HG02623 (cell line): ENCODE measurements around the gene SLC39A2.
"Not testable (repeated sequence)": the region's sequence is repeated elsewhere in the genome, so short reads cannot be mapped to it uniquely, and the experiment has no call there.

Source experiments
- ATAC-seq: cut with Tn5 transposase; IDR thresholded peaks from one replicate; pipeline ENCODE4 v1.9.1; 2021; ENCODE audit warnings: moderate library complexity; ENCODE audit not compliant: unreplicated experiment

The SLC39A2 gene

DNA sequence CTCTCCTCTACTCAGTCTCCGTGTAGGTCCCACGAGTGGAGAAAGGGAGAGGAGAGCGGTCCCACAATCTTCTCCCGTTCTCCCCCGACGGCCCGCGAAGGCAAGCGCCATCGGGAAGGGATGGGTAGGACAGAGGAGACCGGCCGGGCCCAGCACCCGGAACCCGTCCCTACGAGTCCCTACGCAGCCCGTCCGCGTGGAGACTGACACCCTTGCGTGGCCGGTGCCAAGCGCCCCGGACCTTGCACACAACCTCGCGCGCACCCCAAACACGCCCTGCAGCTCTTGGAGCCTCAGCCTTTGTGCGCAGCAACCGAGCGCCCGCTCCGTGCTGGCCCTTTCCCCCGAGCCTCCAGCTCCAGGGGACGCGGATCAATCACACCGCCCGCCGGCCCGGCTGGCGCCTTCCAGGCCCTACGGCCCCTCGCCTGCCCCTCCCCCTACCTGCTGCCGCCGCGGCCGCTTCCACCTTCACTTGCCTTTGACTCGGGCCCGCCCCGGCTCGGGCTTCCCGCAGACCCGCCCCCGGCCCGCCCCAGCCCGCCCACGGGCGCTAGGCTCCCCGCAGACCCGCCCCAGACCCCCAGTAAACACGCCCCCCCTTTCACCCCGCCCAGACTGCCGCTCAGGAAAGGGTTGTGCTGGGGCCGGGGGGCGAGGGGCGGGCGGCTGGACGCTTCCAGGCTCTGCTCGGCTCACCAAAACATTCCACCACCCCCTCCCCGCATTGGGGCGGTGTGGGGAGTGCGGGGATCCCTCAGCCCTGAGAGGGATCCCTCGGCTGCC, 25.7 kb downstream of the SLC39A2 start, which contains the start of gene NDRG2:
NDRG2 (minus strand) TSS at position 477 of the 786 bp plus-strand sequence. CDS start 1,746 bp downstream, outside the sequence.
- no peak for ATAC-seq

DNA sequence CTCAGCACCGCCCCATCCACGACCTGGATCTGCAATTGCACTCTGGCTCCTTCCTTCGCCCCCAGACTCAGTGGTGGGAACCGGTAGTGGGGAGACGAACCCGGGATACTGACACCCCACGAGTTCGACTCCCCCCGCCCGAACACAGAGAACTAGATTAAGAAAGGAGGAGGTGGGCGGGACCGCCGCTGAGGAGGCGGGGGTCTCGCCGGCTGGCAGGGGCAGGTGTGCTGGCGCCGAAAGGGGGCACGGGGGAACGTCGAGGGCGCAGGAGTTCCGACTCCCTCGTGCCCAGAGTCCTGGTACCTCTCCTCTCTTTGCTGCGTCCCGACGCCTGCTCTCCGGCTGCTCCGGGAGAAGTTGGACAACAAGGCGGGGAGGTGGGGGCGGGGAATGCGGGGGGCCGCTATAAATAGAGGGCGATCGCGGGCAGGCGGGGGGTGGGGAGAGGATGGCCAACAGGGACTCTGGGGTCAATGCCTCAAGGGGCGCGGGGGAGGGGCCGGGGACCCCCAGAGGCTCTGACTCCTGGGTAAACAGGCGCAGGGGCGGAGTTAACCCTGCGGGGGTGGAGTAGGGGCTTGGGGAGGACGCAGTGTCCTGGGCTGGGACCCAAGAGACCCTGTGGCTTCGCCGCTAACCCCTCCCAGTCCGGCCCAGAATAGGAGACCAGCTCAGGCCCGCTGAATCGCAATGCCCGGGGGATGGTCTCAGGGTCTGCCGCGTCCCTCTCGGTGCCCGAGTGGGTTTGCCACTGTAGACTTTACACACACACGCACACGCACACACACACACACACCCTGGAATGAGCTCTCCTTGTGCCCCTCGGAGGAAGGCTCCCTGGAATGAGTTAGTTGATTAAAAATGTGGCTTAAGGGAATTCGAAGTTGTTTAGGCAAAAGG, 26.5 kb downstream of the SLC39A2 start:
- ATAC-seq = no peak

DNA sequence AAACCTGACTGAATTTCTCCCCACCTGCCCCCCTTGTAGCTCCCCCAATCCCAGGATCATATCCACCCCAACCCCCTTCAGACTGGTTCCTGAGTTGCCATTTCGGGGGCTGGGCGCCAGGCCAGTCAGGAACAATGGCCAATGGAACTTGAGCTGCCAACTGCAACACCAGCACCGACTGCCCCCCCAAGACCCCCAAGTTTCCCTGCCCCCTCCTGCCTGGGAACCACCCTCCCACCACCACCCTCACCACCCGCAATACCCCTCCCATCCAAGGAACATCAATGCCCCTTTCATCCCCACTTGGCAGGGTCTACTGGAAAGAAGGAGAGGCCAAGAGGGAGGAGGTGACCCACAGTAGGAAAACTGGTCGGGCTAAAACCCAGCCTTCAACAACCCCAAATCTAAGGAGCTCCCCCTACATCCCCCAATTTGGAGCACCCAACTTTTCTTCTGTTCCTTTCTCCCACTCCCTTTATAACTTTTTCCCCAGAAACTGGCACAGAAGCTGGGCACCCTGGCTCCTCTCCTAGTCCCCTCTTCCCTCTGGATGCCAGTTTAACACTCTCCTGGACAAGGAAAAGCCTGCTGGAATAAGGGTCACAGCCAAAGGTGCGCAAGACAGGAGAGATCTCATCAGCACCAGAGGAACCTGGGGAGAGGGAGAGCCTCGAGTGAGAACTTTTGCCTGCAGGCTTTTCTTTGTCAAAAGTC, 27.3 kb downstream of the SLC39A2 start:
- ATAC-seq = no peak

DNA sequence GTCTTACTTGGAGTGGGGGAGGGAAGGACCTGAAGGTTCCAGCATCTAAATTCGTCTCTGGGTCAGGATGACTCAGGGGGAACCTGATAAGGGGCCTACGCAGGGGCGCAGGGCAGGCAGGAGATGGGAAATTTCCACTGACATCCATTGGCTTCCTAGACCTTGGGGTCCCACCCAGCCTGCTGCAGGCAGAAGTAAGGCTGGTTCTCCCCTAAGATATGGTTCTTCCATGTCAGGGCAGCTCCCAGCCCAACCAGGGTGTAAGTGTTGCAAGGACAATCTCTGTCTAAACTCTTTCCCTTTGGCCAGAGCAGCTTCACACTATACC, 27.9 kb downstream of the SLC39A2 start:
- ATAC-seq = no peak

DNA sequence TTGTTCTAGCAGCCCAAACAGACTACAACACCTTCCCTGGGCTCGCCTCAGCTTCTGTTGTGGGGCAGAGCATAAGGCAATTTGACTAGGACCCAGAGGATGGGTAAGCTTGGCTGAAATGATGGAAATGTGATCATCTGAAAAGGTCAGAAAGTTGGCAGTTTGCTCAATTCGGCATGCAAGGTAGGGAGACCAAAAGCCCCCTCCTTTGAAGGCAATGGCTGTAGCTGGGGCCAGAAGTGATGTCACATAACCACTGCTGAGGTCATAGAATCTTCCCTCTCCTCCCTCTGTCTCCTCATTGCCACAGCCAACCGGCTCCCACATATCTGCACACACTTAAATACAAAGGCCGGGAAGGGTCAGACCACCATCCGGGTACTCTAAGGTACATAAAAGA, 30.8 kb downstream of the SLC39A2 start, which contains the start of gene TPPP2:
TPPP2 (plus strand) TSS at position 301 of the 400 bp plus-strand sequence. CDS start 365 bp downstream, outside the sequence.
- ATAC-seq = no peak

DNA sequence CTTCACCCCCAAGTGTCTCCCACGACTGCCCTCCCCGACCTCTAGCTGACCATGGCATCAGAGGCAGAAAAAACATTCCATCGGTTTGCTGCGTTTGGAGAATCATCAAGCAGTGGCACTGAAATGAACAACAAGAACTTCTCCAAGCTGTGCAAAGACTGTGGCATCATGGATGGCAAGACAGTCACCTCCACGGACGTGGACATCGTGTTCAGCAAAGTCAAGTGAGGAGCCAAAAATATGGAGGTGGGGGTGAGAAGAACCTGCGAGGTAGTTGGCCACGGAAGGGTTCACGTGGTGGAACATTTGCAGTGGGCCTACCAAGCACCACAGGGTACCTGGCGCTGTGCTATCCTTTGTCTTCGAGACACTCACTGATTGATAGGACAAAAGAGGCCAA, 31.4 kb downstream of the SLC39A2 start:
- ATAC-seq = no peak

DNA sequence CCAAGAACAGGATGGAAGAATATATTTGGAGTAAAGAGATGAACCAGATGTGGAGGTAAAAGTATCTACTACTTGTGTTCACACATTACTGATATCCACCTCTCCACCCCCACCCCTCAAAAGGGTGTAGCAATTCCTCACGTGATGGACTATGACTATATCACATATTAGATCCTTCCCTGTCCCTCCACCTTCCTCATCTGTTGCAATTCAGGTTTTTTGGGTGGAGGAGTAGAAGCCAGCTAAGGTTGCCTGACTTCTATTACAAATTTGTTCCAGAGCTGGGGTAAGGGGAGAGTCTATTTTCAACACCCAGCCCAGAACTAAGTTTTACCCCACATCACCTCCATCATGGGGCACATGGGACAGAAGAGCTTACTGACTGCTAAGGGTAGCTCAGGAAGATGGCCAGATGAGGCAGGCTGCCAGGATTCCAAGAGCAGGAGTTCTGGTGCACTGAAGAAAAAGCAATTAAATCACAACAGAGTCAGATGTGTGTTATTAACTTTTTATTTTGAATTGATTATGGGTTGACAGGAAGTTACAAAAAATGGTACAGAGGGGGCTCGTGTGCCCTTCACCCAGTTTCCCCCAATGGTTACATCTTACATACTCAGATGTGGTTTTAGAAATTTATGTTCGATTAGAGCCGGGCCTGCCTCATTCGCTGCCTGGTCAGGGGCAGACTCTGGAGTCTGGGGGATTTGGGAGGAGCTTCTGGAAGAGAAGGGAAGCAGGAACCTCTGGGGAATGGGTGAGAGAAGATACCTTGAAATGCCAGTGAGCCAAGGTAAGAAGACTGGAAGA, 33.4 kb downstream of the SLC39A2 start:
- ATAC-seq = no peak

DNA sequence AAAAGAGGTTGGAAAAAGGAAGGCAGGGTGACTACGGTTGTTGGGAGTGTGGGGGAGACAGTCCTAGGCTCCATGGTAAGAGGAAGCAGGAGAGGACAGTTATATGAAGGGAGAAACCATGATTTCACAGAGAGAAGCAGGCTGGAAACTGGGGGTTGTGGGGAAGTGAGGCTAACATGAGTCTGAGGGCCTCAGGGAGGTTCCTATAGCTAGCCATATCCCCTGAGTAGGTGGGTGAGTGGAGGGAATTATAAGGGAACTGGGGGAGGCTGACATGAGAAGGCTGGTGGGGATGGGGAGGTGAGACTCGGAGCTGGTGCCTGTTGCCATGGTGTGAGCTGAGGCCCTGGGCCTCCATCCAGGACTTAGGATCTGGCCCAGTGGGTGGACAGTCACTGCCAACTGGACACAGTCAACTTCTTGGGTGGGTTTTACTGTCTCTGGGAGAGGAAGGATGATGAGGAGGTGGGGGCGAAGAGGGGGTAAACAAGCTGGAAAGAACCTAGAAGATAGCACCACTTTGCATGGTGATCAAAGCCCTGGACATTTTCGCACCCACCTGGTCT, 34.1 kb downstream of the SLC39A2 start:
- no peak for ATAC-seq

DNA sequence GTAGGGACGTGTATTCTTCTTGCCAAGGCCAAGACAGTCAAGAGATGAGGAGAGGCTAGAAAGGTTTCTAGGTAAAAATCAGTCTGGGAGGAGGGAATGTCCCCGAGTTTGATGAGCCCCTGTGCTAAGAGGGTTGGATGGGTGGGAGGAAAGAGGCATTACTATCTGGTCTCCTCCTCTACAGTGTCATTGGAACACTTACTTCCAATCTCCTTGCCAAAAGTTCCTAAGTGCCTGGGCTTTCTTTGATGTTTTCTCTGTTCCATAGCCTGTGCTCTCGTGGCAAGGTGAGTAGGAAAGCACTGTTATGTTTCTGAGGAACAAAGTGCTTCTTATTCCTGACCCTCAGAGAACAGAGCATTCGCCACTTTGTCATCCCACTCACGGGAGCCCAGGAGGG, 35.6 kb downstream of the SLC39A2 start, which contains the start of gene RNASE13:
RNASE13 (minus strand) TSS at position 101 of the 400 bp plus-strand sequence. CDS start 519 bp downstream, outside the sequence.
- no peak for ATAC-seq

DNA sequence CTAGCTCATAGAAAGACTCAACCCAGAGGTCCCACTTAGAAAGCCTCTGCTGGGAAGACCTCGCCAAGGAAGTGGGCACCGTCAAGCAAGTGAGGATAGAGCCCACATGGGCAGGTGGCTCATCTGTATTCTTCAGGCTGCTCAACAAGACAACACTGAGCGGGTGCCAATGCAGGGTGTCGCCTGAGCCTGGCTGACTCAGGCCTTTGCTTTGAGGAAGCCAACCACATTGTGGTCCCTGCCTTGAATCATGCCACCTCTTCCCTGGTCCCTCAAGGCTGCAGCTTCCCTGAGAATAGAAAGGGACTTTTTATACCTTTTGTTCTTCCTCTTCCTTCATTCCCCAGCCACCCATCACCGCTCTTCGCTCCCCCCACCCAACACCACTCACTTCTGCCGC, 37.7 kb downstream of the SLC39A2 start:
- ATAC-seq = no peak

DNA sequence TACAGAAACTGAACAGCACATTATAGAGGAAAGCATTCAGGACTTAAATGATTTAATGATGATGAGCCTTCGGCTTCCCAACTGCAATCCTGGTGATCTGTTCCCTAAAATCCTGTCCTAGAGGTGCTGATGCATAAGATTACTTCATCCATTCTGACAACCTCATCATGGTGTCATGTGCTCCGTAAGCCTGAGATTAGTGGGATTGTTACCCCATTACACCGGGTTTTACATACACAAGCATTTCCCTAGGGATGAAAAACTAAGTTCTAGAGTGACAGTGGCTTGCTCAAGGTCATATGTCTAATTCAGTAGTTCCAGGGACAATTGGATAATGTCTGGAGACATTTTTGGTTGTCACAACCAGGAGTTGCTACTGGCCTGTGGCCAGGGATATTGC, 38.1 kb downstream of the SLC39A2 start:
- no peak for ATAC-seq

DNA sequence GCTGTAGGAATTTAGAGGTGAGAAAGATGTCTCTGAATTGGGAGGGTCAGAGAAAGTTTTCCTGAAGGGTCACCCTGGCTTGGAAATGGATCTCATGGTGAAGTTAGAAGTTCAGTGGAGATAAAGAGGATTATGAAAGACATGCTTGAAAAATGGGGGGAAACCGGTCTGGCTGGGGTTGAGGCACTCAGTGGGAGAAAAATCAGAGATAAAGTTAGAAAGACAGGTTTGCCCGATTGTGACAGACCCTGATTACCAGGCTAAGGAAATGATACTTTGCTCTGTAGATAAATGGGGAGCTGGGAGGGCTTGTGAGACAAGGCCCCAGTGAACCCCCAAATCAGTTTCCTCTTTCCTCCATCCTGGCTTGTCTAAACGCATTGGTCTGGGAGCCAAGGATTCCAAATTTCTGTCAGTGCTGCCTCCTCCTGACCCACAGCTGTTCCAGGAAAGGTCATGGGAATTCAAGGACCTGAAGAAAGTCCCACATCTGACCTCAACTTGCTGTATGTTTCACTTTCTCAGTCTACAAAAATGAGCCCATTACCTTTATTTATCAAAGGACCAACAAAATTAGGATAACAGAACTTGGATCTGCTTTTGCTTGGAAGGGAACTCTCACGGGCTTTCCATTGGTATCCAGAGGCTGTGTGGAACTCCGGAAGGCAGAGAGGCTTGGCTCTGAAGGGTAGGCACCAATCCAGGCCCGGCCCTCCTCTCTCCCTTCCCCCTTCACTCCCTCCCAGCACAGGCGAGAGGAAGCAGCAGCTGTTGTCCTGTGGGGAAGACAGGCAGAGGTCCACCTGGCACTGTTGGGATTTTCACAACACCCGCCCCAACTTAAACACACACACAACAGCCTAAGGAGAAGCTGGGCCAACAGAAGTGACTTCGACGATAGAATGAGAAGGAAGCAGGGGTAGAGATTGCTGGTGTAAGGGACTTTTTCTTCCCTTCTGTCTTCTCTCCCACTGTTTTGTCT, 39.6 kb downstream of the SLC39A2 start:
- no peak for ATAC-seq

DNA sequence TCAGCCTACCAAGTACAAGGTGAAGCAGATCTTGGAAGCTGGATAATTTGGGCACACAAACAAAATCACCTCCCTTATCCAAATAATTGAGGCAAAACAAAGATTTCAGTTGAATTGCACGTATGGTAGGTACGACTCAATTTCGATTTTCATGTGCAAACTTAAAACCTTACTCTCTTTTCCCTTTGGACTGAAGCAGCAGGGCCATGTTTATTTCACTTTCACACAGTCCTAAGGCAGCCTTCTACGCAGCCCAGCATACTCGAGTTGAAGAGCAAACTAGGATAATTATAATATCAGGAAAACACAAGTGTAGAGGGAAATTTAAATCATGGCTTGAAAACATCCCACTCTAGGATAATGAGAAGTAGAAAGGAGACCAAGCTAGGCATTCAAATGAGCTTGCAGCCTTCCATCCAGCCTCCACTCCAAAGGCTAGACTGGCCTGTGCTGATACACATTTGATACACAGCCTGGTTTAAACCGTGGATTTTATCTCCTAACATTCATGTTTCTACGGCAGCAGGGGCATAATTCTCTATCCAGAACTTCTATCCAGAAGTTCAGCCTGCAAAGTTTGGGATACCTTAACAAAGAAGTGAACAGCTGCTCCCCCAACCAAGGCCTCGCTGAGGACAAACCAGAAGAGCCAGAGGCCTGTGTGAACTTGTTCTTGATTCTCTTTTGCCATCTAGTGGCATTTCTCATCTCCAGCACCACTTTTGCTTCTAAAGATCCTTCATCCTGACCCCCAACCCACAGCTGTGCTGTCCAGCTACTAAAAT, 40.7 kb downstream of the SLC39A2 start:
- ATAC-seq = no peak

DNA sequence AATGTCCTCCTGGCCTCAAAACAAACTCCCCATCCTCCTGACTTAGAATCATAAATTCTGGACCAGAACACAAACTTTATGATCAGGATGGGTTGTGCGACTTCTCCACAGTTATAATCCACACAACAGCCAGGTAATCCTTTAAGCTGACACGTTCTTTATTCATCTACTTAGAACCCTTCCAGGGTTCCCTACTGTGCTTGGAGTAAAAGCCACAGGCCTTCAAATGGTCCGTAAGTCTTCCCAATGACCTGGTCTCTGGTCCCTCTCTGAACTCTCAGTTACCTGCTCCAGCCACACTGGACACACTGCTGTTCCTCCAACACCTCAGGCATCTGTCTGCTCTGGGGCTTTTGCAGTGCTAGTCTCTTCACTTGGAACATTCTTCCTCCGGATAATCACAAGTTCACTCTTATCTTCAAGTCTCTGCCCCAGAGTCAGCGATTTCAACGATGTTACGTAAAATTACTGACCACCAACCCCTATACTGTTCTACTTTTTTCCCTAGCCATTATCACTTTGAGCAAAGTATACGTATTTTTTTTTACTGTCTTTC, 41.4 kb downstream of the SLC39A2 start:
- no peak for ATAC-seq

DNA sequence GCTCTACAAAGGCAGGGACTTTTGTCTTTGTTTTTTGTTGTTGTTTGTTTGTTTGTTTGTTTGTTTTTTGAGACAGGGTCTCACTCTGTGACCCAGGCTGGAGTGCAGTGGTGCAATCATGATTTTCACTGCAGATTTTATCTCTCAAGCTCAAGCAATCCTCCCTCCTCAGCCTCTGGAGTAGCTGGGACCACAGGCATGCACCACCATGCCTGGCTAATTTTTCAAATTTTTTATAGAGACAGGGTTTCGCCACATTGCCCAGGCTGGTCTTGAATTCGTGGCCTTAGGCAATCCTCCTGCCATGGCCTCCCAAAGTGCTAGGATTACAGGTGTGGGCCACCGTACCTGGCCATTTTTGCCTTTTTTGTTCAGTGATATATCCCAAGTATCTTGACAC, 41.8 kb downstream of the SLC39A2 start:
- ATAC-seq = not testable (repeated sequence)

DNA sequence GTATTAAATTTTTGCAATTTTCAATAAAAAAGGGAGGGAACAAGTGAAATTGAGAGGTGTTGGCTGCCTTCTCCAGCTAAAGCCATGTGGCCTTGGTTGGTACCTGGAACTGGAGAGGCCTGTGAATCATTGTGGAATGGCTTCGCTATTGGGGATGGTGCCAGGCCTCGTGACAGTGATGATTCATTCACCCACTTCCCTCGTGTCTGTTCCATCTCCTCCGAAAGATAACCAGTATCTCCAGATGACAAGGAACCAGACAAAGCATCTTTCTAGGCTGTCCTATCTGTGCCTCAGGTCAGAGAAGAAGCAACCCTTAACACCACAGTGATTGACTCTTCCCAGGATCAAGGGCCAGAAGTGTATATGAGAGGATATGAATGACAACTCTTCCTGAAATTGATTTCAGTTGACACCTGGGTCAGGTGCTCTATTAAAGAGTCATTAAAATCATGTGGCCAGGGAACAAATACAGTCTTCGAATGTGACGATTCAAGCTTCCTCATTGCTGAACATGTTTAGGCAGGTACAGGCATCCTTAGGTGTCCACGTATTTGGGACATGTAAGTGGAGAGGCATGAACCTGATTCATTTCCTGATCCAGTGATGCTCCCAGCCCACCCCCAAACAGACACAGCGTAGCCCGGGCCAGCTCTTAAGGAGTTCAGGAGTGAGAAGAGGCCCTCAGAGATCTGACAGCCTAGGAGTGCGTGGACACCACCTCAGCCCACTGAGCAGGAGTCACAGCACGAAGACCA, 42.8 kb downstream of the SLC39A2 start, which contains the start of gene RNASE7:
RNASE7 (plus strand) TSS at position 687 of the 758 bp plus-strand sequence. CDS start 631 bp downstream, outside the sequence.
- ATAC-seq = no peak

DNA sequence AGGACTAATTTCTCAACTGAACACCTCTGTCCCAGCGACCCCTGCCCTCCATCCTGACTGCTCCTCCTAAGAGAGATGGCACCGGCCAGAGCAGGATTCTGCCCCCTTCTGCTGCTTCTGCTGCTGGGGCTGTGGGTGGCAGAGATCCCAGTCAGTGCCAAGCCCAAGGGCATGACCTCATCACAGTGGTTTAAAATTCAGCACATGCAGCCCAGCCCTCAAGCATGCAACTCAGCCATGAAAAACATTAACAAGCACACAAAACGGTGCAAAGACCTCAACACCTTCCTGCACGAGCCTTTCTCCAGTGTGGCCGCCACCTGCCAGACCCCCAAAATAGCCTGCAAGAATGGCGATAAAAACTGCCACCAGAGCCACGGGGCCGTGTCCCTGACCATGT, 43.8 kb downstream of the SLC39A2 start:
- ATAC-seq = no peak
